D721Med (cell line): ENCODE measurements around the gene ZBTB3.
"Not testable (repeated sequence)": the region's sequence is repeated elsewhere in the genome, so short reads cannot be mapped to it uniquely, and the experiment has no call there.

Experiments
- DNase-seq: peaks from one replicate; pipeline ENCODE4 v3.0.0; 2011; ENCODE audit warnings: low spot score; ENCODE audit not compliant: insufficient read length
- FAIRE-seq: peaks from 2 replicates; lab custom pipeline; 2011; peaks lifted over from hg19 to GRCh38; lab: Jason Lieb, UNC
- TF ChIP-seq, protein P1 (sequence below): IDR thresholded peaks from 2 replicates; pipeline ENCODE4 v1.5.1; 2012; ENCODE audit warnings: mild to moderate bottlenecking, control low read depth; ENCODE audit not compliant: insufficient read depth; ENCODE audit errors: missing control alignments

Gene ZBTB3

DNA sequence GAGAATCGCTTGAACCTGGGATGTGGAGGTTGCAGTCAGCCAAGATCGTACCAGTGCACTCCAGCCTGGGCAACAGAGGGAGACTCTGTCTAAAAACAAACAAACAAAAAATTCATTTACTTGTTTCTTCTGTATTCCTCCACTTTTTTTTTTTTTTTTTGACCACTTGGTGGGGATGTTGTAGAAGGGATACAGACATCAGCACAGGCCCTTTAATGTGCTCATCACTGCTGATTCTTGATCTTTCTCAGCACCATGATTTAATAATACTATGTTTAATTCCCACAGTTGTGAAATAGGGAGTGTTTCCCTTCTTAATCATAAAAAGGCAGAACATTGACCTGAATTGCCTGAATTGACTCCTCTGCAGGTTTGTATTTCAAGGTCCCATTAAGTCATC is 21.1 kb downstream of the ZBTB3 start:
- DNase-seq (no peak), FAIRE-seq (no peak)
- TF ChIP-seq, protein P1, sequence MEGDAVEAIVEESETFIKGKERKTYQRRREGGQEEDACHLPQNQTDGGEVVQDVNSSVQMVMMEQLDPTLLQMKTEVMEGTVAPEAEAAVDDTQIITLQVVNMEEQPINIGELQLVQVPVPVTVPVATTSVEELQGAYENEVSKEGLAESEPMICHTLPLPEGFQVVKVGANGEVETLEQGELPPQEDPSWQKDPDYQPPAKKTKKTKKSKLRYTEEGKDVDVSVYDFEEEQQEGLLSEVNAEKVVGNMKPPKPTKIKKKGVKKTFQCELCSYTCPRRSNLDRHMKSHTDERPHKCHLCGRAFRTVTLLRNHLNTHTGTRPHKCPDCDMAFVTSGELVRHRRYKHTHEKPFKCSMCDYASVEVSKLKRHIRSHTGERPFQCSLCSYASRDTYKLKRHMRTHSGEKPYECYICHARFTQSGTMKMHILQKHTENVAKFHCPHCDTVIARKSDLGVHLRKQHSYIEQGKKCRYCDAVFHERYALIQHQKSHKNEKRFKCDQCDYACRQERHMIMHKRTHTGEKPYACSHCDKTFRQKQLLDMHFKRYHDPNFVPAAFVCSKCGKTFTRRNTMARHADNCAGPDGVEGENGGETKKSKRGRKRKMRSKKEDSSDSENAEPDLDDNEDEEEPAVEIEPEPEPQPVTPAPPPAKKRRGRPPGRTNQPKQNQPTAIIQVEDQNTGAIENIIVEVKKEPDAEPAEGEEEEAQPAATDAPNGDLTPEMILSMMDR: peak; percentile 14

GRCh38 chr11:62730076-62730475 is 23.9 kb downstream of the ZBTB3 start:
- not testable (repeated sequence) for DNase-seq, FAIRE-seq

DNA sequence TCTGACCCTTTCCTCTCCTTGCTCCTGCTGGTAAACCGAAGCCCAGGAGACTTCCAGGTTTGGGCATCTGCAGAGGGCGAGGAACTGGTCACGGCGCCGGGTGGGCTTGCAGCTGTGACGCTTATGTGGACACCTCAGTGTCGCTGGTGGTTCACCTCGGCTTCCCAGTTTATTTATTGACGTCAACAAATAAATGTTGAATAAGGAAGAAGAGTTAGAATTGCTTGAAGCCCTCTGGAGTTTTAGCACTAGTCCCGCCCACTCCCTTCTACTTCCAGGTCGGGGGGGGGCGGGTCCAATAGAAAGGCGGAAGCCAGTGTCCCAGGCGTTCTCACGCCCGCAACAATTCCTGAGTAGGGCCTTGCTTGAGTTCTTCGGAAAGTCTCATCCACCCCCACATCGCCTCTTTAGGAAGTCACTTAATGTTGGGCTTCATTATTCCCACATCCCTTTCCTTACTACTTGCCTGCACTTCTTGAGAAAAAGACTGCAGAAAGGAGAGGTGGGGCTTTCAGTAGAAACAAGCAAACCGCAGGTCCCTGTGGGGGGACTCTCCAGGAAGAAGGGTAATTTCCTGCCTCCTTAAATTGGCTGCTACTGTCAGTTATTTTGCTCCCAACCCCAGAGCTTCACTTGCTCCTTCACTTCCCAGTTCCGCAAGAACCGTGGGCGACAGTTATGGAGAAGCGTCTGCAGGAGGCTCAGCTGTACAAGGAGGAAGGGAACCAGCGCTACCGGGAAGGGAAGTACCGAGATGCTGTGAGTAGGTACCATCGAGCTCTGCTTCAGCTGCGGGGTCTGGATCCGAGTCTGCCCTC is 25.6 kb downstream of the ZBTB3 start, which contains the start of gene TTC9C:
TSS of gene TTC9C (plus strand) at position 316 of the 818 bp plus-strand sequence. CDS start at position 679, 363 bp downstream.
- TF ChIP-seq, protein P1: no peak
- DNase-seq: no peak
- no peak for FAIRE-seq

- TF ChIP-seq, protein P1: no peak
- DNase-seq (no peak), FAIRE-seq (no peak)
Observed at GRCh38 chr11:62727872-62728170, 26.1 kb downstream of the ZBTB3 start.

DNA sequence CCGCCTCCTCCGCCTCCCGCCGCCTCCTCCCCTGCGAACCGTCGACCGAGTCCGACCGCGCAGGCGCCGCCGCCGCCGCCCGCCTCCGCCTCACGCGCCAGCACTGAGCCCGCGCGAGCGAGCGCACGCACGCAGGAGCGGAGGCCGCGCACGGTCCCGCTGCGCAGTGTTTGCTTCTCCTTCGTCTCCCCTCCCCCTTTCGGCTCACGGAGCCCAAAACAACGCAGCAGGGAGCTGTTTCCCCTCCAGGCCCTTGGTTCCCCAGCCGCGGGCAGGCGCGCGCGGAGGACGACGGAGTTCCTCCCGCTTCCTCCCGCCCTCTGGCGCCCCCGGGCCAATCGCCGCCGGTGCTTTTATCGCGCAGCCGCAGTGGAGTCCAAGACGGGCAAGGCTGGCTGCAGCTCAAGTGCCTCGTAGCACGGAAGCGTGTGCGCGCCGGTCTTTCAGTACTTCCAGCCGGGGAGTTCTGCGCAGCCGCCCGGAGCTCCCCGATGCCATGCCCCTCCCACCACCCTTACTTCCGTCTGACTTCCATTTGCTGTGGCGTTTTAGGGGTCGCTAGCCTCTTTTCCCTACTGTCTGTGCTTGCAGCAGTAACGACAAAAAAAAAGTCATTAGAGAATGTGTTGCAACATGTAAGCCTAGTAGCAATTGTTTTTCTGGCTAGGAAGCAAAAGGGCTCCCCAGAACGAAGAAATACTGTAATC is 26.6 kb downstream of the ZBTB3 start, which contains the start of gene HNRNPUL2:
TSS of gene HNRNPUL2 (minus strand) at position 293 of the 707 bp plus-strand sequence. CDS start 301 bp downstream, outside the sequence.
- TF ChIP-seq, protein P1: no peak
- FAIRE-seq (no peak), DNase-seq (peak; percentile 78)

DNA sequence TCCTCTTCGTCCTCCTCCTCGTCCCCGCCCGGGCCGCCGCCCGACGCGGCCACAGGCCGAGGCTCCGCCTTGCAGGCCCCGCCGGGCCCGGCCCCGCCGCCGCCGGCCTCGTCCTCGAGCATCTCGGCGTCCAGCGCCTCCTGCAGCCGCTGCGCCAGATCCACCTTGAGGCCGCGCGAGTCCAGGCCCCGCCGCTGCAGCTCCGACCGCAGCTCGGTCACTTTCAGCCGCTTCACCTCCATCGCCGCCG is 27.1 kb downstream of the ZBTB3 start:
- TF ChIP-seq, protein P1: no peak
- no peak for DNase-seq
- no peak for FAIRE-seq

- no peak for DNase-seq
- TF ChIP-seq, protein P1: no peak
- no peak for FAIRE-seq
Observed at GRCh38 chr11:62726156-62726914, 27.6 kb downstream of the ZBTB3 start.
